NCI-H128 (cell line): Measurements from ENCODE around the gene FUOM.
A peak's percentile ranks its signal among the peaks of the same experiment; 100 is the strongest.
"Not testable (repeated sequence)": the region's sequence is repeated elsewhere in the genome, so short reads cannot be mapped to it uniquely, and the experiment has no call there.

Experiments
- DNase-seq: peaks from one replicate; lab custom pipeline; 2025; ENCODE audit not compliant: unreplicated experiment; lab: John Stamatoyannopoulos, UW

FUOM gene

DNA sequence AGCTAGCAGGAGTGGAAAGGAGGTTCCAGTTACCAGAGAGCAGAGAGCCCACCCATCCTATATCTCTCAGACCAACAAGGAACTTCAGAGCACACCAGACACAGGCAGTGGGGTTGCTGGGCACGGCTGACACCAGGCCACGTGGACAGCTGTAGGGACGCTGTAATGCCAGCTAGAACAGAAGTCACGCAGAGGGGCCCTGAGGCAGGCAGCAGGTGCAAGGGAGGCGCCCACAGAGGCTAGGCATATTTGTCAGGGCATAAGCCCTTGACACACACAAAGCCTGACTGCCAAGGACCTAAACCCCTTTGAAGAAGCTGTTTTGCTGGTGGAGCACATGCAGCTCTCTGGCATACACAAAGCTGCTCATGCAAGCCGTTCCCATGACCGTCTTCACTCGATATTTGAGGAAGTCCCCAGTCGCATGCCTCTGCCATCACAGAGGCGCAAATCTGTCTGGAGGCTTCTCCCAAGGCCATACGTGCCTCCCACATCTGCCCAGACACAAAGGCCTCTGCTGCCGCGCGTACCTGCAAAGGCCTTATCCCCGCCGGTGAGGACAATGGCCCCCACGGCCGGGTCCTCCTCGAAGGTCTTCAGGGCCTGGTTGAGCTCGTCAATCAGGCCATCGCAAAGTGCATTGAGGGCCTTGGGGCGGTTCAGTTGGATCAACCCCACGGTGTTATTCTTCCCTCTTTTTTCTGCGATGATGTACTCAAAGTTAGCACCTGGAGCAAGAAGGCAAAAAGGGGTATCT is 12.4 kb upstream of the FUOM start:
- DNase-seq: no peak

DNA sequence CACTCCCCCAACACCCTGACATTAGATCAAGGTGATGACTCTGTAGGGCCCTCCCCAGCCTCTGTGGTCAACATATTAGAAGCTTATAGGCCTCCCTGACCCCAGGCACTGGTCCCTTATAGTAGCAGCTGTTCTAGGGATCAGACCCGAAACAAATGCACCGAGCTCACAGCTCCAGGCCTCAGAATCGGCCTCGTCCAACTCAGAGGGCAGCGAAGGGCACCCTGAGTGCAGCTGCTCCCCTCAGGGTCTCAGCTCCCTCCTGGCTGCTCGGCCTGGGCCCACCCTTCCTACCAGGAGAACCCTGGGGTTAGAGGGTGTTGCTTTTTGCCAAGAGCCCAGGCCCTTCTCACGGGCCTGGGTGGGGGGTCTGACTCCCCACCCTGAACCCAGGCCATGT is 10.3 kb upstream of the FUOM start:
- no peak for DNase-seq

DNA sequence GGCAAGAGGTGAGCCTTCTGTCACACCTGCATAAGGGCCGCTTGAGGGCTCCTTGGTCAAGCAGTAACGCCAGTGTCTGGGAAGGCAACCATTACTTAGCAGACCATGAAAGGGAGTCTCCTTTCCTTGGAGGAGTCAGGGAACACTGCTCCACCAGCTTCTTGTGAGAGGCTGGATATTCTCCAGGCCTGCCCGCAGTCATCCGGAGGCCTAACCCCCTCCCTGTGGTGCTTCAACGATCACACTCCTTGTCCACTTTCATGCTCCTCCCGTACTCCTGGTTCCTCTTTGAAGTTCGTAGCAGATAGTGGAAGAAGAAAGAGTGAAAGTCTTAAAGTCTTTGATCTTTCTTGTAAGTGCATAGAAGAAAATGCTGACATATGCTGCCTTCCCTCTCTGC is 9.6 kb upstream of the FUOM start:
- DNase-seq: not testable (repeated sequence)

DNA sequence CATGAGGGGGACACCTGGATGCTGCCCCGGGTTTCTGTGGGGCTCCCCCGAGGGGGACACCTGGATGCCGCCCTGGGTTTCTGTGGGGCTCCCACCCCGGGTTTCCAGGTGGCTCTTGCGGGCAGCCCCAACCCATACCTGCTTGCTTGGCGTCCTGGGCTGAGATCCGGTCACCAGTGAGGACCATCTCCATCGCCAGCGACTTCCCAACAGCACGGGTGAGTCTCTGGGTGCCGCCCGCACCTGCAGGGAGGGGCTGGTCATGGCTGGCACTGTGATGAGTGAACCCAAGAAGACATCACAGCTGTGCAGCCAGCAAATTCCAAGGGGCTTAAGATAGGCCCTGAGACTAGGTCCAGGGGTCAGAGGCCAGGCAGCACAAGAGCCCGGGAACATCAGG is 8.9 kb upstream of the FUOM start:
- no peak for DNase-seq

DNA sequence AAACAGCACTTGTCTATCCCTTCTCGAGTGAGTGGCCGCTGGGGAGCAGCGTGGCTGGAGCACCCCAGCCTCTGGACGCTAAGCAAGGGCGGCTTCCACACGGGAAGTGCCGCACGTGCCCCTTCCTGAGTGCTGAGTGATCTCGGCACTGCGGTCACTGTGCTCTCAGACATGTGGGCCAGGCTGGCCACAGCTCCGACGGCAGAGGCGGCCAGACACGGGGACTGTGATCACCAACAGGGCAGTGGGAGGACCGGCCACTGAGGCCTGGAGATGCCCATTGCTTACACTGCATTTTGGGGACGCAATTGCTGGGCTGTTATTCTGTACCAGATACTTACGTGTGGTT is 8.3 kb upstream of the FUOM start:
- no peak for DNase-seq

DNA sequence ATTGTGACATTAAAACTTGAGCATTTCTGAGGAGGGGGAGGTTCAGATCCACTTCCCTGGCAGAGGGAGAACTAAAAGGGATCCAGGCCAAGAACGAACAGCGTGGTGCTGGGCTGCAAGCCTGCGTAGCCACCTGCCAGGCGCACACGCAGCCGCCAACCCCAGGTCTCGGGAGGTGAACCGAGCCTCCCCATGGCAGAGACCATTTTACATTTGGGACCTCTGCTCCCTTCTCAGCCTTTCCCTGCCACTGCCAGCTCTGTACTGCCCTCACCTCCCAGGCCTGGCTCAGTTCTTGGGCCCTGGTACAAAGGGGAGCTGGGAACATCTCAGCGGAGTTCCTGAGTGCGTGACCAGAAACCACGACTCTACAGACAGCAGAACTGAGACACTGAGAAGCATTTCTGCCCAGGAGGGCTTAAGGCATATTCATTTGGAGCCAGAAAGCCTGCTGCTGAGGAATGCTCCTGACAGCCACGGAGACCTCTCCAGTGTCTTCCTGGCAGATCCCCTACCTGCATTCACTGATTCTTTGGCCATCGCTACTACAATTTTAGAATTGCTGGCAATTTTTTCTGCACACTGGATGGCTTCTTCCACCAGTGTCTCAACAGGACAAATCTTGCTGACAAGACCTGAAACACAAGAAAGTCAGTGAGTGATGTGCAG is 7.8 kb upstream of the FUOM start:
- no peak for DNase-seq

DNA sequence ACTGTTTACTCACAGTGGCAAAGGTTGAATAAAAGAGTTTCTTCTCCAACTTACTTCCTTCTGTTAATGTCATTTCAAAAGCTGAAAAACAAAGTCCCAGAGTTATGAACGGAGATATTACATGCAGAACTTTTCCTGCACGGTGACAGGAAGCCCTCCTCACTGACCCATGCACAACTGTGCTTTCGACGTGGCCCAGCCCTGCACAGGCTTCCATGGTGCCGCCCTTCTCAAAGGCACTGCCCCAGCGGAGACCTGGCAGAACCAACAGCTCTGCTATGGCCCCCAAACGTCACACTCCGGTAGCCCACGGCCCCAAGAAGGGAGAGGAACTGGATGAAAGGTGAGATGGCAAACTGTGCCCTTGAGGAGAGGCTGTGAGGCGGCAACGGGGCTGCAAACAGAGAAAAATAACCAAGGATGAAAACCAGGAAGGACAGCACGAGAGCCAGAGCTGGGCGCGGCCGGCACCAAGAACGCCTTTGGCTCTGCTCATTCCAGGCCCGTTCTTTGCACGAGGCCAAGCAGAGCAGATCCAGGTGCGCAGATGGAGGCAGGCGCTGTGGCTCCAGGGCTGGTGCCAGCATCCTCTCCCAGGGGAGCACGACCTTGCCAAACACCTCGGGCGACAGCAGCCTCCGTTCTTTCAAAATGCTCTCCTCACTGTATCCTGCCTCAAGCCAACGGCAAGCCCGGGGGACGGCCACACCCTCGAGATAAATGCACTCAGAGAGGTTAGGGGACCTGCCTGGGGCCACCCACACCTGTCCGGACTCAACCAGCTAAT is 7.0 kb upstream of the FUOM start:
- no peak for DNase-seq

DNA sequence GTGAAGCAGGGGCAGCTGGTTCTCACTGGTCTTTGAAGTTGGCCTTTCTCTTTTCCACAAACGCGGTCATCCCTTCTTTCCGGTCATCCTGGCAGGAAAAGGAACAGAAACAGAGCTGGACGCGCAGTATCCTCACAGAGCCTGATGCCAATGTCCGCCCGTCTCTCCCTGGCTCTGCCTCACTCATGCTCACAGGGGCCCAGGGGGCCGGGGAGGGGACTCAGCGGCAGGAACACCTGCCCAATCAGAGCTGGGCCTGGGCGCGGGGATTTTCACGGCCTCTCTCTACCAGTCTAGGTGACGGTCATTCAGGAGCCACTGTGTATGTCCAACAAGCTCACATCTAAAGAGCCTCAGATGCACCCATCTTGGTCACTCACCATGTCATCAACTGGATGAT is 5.0 kb upstream of the FUOM start:
- DNase-seq: no peak

DNA sequence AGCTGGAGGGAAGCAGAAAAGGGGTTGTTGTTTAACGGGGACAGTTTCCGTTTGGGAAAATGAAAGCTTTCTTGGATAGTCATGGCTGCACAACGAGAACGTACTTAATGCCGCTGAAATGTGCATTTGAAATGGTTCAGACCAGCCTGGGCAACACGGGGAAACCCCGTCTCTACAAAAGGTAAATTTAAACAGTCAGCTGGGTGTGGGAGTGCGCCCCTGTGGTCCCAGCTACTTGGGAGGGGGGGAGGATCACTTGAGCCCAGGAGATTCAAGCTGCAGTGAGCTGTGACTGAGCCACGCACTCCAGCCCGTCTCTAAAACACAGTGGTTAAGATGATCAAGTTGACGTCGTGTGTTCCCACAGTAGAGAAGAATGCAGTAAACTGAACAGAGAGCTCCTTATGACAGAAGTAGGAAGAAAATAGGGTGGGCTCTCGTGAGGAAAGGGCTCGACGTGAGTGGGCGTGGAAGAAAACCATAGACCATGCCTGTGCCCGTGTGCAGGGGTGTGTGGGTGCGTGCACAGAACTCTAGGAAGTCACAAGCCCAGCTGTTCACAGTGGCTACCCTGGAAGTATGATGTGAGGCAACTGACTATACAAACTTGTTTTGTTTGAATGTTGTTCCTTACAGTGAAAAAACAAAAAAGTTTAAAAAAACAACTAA is 4.1 kb upstream of the FUOM start:
- DNase-seq: no peak

DNA sequence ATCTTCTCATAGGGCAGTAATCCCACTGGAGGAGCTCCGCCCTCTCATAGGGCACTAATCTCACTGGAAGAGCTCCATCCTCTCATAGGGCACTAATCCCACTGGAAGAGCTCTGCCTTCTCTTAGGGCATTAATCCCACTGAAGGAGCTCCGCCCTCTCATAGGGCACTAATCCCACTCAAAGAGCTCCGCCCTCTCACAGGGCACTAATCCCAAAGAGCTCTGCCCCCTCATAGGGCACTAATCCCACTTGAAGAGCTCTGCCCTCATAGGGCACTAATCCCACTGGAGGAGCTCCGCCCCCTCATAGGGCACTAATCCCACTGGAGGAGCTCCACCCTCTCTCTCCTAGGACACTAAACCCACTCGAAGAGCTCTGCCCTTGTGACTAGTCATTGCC is 3.4 kb upstream of the FUOM start:
- no peak for DNase-seq

DNA sequence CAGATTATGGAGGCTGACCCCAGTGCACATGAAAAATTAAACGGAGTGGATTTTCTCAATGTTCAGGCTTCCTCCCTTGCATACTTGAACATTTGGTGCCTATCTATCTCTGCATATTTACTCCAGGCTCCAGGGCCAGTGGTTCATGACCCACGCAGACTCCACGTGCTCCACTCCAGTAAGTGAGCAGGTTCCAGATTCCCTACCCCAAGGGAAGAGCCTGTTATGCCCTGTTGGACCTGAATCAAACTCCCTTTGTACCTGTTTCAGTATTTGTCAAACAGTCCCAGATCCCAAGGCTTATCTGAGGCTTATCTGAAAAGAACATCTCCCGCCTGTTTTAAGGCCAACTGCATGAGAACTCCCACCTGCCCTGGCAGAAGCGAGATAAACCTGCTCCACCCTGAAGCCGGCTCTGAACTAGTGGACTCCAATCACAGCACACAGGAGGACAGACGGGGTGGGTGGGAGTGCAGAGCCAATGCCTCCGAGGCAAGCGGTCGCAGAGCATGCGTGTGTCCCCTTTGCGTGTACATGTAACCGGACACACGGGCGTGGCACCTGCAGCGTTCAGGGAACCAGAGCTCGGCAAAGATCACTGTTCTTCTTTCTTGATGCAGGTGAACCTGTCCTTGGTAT is 2.3 kb upstream of the FUOM start:
- DNase-seq: no peak

DNA sequence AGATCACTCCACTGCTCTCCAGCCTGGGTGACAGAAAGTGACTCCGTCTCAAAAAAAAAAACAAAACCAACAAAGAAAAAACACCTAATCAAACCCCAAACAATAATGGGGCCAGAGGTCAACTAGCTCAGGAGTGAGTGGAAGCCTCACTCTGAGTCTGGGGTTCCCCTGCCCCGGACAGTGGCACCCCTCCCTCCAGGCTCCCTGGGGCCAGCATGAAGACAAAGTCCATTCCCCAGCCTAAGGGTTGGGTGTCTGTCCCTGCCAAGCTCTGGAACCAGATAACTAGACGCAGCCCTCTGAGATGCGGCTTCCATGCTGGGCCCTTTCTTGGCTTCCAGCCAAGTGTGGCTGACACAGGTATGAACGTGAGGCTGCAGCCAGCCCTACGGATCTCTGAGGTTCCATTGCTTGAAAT is 1.7 kb upstream of the FUOM start:
- peak; percentile 16 for DNase-seq

DNA sequence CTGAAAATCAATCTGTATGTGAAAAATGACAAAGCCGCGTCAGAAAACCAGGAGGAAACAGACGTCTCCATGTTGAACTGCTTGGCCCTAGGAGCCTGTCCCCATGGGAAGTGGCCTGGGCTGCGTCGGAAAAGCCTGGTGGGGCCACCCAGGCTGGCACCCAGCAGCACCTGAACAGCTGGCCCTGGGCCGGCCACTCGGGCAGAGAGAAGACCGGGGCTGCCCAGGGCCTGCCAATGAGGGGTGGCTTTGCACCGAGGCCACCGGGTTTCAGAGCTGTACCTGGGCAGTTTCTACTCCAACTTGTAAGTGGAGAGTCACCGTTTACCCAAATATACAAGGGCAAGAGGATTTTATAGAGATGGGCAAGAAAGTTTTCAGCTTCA is 1.1 kb upstream of the FUOM start:
- no peak for DNase-seq

DNA sequence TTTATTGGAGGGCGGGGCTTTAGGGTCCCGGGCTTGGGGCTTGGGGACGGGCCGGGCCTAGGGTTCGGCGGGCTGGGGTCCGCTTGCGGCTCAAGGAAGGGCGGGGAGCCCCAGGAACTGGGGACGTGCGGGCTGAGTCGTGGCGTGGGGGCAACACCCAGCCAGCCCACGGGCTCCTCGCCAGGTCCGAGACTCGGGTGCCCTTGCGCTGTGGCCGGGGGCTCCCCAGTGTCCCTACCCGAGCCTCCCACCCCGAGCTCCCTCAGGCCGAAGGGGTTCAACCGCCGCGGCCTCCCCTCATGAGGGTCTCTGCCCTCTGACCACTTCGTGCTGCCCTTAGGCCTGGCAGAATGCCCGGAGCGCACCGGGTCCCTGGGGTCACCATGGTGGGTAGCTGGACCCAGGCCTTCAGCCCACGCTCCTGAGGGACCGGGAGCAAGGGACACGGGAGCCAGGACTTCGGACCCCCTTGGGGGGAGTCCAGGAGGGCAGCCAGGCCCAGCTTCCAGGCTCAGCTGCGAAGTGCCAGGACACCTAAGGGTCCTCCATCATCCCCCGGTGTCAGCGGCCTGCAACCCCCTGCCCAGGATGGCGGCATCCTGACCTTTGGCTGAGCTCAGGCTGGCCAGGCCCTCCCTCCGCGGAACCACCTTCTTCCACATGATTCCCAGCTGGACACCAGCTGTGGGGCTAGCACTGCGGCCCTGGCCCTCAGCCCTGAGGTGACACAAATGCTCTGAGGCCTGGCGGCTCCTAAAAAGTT is 524 bp upstream of the FUOM start:
- no peak for DNase-seq

DNA sequence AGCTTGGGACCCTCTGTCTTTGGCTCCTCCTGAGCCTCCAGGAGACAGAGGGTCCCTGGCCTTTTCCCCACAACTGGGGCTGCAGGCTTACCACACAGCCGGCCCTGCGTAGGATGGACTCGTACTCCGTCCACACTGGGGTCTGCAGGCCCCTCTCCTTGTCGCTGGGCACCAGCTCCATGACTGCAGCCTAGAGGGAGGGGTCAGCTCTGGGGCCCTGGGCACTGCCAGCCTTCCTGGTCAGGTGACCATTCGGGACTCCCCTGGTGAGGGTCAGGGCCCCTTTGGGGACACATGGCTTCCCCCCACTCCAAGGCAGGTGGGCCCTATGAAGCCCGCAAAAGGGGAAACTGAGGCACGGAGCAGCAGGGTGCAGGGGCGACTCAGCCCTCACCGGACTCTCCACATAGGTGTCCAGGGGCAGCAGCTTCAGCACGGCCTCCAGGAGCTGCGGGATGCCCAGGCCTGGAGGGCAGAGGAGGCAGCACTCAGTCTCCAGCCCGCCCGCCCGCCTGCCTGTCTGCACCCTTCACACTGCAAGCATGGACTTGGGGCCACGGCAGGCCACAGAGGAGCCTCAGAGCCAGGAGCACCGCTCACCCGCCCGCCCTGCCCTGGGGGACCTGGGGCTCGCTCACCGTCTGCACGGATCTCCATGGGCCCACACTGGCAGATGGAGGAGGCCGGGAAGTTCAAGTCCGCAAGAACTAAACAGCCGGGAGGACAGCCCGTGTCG is 1.1 kb downstream of the FUOM start:
- DNase-seq: no peak

DNA sequence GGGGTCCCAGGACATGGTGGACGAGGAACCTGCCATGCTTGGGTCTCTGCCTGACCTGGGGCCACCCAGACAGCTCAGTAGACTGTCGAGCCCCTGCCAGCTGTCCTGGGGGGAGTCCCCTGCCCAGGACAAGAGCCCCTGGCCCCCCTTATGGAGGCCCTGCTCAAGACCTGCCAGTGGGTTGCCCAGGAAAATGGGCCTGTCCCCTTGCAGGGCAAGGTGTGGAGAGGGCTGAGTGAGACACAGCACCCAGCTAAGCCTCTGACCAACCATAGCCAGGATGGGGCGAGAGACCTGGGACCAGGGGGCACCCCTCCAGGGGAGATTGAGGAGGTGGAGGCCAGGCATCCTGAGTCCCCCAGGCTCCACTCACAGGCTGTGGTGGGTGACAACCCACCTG is 1.8 kb downstream of the FUOM start:
- no peak for DNase-seq

DNA sequence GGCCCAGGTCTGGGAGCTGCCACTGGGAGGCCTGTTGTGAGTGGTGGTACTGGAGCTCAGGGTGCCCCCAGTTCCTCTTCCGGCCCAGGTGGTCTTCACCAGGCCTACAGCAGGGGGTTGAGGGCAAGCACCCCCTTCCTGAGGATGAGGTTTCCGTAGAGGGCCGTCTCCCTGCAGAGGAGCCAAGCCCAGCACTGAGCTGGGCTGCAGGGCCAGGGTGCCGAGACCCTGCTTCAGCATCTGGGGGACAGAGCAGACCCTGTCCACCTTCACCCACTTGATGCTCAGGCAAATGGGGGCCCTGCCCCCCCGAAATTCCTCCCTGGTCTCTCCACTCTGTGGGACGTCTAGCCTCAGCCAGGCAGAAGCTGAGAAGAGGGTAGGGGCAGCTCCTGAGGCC is 2.6 kb downstream of the FUOM start:
- no peak for DNase-seq

DNA sequence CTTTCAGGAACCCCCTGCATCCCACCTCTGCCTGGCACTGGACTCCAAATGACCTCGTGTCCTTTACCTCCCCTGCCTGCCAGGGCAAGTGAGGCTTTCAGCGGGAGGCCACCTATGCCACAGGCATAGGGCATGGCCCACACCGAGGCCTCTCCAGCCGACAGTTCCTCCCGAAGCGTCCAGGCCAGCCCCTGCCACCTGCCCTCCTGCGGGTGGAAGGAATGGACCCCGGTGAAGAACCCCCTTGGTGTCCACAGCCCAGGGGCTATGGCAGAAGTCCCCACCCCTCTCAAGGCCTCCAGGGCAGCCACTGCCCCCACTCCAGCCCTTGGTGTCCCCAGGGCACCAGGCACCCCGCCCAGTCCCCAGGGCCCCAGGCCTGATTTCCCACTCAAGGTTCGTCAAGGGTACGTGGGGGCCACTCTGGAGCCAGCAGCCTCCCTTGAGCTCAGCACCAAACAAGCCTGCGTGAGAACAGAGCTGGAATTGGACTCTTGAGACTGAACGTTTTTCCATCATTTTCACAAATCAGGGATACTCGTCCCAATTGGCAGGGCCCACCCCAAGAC is 3.1 kb downstream of the FUOM start:
- no peak for DNase-seq

DNA sequence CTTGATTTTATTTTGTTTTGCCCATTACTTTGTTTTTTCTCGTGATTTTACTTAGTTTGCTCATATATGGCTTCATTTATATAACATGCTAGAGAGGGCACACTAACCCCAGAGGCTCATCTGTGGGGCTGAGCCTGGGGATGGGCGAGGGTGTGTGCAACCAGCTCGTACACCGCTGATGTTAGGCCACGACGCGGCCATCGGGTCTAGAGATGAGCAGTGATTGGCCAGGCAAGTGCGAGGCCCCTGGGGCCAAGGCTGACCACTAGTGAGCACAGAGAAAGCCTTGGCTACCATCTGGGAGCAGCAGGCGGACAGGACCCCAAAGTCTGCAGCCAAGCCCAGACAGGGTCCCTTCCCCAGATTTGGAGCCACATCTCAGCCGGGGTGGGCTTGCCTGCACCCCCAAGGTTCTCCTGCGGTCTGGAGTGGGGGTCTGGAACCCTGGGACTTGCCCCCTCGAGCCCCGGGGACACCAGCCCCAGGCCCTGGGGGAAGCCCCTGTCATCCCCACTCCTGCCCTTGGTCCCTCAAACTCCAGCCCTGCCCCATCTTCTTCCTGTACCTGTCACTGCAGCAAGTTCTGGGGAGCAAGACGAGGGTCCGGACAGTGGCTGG is 3.7 kb downstream of the FUOM start:
- no peak for DNase-seq
